ENCODE results near the gene WDSUB1.

The WDSUB1 gene

GRCh38 chr2:159232456-159233170 is 53.9 kb downstream of the WDSUB1 start:
- 71% methylated on average over 1 of the region's 3 CpGs; no CpG with 5 or more reads in 1 of the 2 experiments for WGBS, 2 experiments (ENCODE audit: insufficient coverage in 2 of 2)
- no peak overlapping the region for H3K27ac ChIP-seq (ENCODE audit: low read depth, low read length, severe bottlenecking)
- no peak overlapping the region for H3K4me3 ChIP-seq (ENCODE audit: extremely low read depth, insufficient read depth, low read length, poor library complexity, severe bottlenecking)
- H3K36me3 ChIP-seq (ENCODE audit: control insufficient read depth, insufficient read depth, low read length): peaks cover 78% of the 10 kb centered on the region
- H3K4me1 ChIP-seq (ENCODE audit: control insufficient read depth, insufficient read depth, low read length, poor library complexity, severe bottlenecking): no peaks in the 10 kb centered on the region
- no peaks in the 10 kb centered on the region for H3K9me3 ChIP-seq (ENCODE audit: control insufficient read depth, low read length)

- Histone ChIP-seq H3K27ac (ENCODE audit: low read depth, low read length, severe bottlenecking) (no peak overlapping the region), H3K9me3 (ENCODE audit: control insufficient read depth, low read length) (no peaks in the 10 kb centered on the region), H3K4me3 (ENCODE audit: extremely low read depth, insufficient read depth, low read length, poor library complexity, severe bottlenecking) (no peak overlapping the region), H3K4me1 (ENCODE audit: control insufficient read depth, insufficient read depth, low read length, poor library complexity, severe bottlenecking) (peaks cover 6% of the 10 kb centered on the region), H3K36me3 (ENCODE audit: control insufficient read depth, insufficient read depth, low read length) (peaks cover 75% of the 10 kb centered on the region)
- 96 to 98% methylated on average over 19 of the region's 19 CpGs for WGBS, 2 experiments (ENCODE audit: insufficient coverage in 2 of 2)
Observed at GRCh38 chr2:159230145-159230877, 56.2 kb downstream of the WDSUB1 start.

- Histone ChIP-seq H3K27ac (ENCODE audit: low read depth, low read length, severe bottlenecking) (no peak overlapping the region), H3K4me1 (ENCODE audit: control insufficient read depth, insufficient read depth, low read length, poor library complexity, severe bottlenecking) (peaks cover 6% of the 10 kb centered on the region), H3K36me3 (ENCODE audit: control insufficient read depth, insufficient read depth, low read length) (peaks cover 74% of the 10 kb centered on the region), H3K4me3 (ENCODE audit: extremely low read depth, insufficient read depth, low read length, poor library complexity, severe bottlenecking) (no peak overlapping the region), H3K9me3 (ENCODE audit: control insufficient read depth, low read length) (no peaks in the 10 kb centered on the region)
- whole genome bisulfite sequencing, 2 experiments (ENCODE audit: insufficient coverage in 2 of 2): 91 to 95% methylated on average over 12 to 13 of the region's 15 CpGs
Observed at GRCh38 chr2:159229476-159230144, 56.9 kb downstream of the WDSUB1 start.

- Histone ChIP-seq H3K4me3 (ENCODE audit: extremely low read depth, insufficient read depth, low read length, poor library complexity, severe bottlenecking) (no peak overlapping the region), H3K4me1 (ENCODE audit: control insufficient read depth, insufficient read depth, low read length, poor library complexity, severe bottlenecking) (peaks cover 6% of the 10 kb centered on the region), H3K9me3 (ENCODE audit: control insufficient read depth, low read length) (no peaks in the 10 kb centered on the region), H3K27ac (ENCODE audit: low read depth, low read length, severe bottlenecking) (no peak overlapping the region), H3K36me3 (ENCODE audit: control insufficient read depth, insufficient read depth, low read length) (peaks cover 80% of the 10 kb centered on the region)
- 94 to 98% methylated on average over 14 of the region's 14 CpGs for whole genome bisulfite sequencing, 2 experiments (ENCODE audit: insufficient coverage in 2 of 2)
Observed at GRCh38 chr2:159228081-159228581, 58.4 kb downstream of the WDSUB1 start.

DNA sequence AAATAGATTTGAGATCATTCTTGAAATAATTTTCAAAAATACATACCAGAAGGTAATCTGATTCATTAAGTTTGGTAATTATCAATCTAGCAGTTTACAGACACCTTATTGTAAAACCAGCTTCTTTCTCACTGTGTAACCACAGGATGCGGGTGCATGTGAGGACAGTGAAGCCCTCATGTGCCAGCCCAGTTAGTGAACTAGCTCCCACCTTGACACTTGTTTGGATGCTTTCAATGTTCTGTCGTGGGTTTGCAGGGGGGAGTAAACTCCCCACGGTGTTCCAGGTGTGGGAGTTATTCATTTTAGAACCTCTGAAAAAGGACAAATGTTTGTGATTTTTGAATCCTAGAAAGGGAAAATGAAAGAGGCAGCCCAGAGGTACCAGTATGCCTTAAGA is 59.0 kb downstream of the WDSUB1 start:
- Histone ChIP-seq H3K4me3 (ENCODE audit: extremely low read depth, insufficient read depth, low read length, poor library complexity, severe bottlenecking) (no peak overlapping the region), H3K27ac (ENCODE audit: low read depth, low read length, severe bottlenecking) (no peak overlapping the region), H3K36me3 (ENCODE audit: control insufficient read depth, insufficient read depth, low read length) (peaks cover 78% of the 10 kb centered on the region), H3K4me1 (ENCODE audit: control insufficient read depth, insufficient read depth, low read length, poor library complexity, severe bottlenecking) (peaks cover 6% of the 10 kb centered on the region), H3K9me3 (ENCODE audit: control insufficient read depth, low read length) (no peaks in the 10 kb centered on the region)
- 63 to 67% methylated on average over 3 of the region's 3 CpGs for WGBS, 2 experiments (ENCODE audit: insufficient coverage in 2 of 2)

DNA sequence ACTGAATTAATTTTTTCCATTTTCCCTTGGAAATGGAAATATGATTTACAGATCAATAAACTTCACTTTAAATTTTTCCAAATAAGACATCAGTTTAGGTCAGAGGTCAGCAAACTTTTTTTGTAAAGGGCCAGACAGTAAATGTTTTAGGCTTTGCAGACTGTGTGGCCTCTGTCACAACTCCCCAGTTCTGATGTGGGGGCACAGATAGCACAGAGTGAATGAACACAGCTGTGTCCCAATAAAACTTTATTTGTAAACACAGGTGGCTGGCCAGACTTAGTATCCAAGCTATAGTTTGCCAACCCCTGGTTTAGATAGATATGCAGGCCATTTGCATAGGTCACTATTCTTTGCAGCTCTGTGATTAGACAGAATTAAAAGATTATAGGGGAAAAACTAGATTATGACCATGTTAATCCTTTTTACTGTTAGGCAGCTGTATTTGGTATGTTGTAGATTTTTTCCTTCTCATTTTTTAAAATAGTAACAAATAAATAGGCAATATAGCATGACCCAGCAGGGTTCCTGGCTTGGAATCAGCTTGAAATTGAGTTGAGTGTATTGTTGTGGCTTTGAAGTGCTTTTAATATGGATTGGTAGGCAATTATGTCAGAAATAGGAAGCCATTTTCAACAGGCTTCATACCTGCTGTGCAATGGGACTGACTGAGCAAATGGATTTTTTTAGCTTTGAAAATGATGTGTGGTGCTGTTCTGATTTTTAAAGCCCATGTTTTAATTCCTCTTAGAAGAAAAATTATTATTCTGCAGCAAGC is 59.7 kb downstream of the WDSUB1 start:
- Histone ChIP-seq H3K27ac (ENCODE audit: low read depth, low read length, severe bottlenecking) (no peak overlapping the region), H3K36me3 (ENCODE audit: control insufficient read depth, insufficient read depth, low read length) (peaks cover 83% of the 10 kb centered on the region), H3K4me3 (ENCODE audit: extremely low read depth, insufficient read depth, low read length, poor library complexity, severe bottlenecking) (no peak overlapping the region), H3K4me1 (ENCODE audit: control insufficient read depth, insufficient read depth, low read length, poor library complexity, severe bottlenecking) (peaks cover 6% of the 10 kb centered on the region), H3K9me3 (ENCODE audit: control insufficient read depth, low read length) (no peaks in the 10 kb centered on the region)

DNA sequence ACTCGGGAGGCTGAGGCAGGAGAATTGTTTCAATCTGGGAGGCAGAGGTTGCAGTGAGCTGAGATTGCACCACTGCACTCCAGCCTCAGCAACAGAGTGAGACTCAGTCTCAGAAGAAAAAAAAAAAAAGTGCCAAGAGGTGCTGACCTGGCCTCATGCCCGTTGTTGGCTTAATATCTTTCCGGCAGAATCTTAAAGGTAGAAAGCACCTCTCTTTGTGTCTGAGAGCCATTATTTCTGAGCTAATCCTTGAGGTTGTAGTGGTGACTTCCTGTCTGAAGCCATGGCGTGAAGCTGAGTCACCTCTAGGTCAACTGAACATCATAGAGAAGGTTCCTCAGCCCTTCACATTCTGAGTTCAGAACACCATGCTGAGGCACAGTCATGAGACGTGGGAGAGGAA is 60.4 kb downstream of the WDSUB1 start:
- WGBS, 2 experiments (ENCODE audit: insufficient coverage in 2 of 2): 89 to 93% methylated on average over 3 to 4 of the region's 5 CpGs
- Histone ChIP-seq H3K4me1 (ENCODE audit: control insufficient read depth, insufficient read depth, low read length, poor library complexity, severe bottlenecking) (peaks cover 6% of the 10 kb centered on the region), H3K27ac (ENCODE audit: low read depth, low read length, severe bottlenecking) (no peak overlapping the region), H3K36me3 (ENCODE audit: control insufficient read depth, insufficient read depth, low read length) (peaks cover 84% of the 10 kb centered on the region), H3K4me3 (ENCODE audit: extremely low read depth, insufficient read depth, low read length, poor library complexity, severe bottlenecking) (no peak overlapping the region), H3K9me3 (ENCODE audit: control insufficient read depth, low read length) (no peaks in the 10 kb centered on the region)

DNA sequence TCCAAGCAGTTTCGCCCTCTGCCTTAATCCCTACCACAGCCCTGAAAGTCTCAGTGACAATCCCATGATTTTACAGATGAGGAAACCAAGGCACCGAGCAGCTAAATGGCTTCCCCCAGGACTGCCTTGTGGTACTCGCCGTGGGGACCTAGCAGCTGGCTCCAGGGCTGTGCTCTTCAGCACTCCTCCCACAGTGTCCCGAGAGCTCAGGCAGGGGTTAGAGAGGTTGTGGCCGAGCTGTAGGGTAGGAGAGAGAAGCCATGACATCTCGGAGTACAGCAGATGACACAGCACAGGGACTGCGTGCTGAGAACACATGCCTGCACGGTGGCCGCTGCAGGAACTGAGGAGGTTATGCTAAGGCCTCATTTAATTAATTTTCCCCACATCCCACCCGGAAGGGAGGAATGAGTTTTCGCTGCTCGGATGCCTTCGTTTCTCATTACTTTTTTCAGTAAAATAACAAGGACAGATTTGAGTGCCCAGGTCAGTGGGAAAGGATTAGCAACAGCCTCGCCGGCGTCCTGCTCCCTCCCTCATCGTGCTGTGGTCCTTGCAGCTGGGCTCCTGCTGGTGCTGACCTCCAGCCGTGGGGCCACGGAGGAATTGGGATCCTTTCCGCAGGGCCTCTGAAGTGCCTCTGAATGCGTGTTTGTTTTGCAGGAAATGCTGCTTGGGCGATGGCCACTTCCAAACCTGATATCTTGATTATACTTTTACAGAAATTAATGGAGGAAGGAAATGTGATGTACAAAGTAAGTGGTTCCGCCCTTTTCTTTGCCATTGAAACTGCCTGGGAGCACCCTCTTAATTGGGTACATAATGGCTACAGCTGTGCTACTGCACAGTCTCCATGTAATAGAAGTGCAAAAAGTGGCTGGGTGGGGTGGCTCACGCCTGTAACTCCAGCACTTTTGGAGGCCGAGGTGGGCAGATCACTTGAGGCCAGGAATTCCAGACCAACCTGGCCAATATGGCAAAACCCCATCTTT is 61.2 kb downstream of the WDSUB1 start:
- Histone ChIP-seq H3K36me3 (ENCODE audit: control insufficient read depth, insufficient read depth, low read length) (peaks cover 84% of the 10 kb centered on the region), H3K4me3 (ENCODE audit: extremely low read depth, insufficient read depth, low read length, poor library complexity, severe bottlenecking) (no peak overlapping the region), H3K9me3 (ENCODE audit: control insufficient read depth, low read length) (no peaks in the 10 kb centered on the region), H3K4me1 (ENCODE audit: control insufficient read depth, insufficient read depth, low read length, poor library complexity, severe bottlenecking) (peaks cover 6% of the 10 kb centered on the region), H3K27ac (ENCODE audit: low read depth, low read length, severe bottlenecking) (no peak overlapping the region)
- WGBS, 2 experiments (ENCODE audit: insufficient coverage in 2 of 2): 89 to 92% methylated on average over 8 to 16 of the region's 26 CpGs

- peaks cover 6% of the 10 kb centered on the region for H3K4me1 ChIP-seq (ENCODE audit: control insufficient read depth, insufficient read depth, low read length, poor library complexity, severe bottlenecking)
- H3K9me3 ChIP-seq (ENCODE audit: control insufficient read depth, low read length): no peaks in the 10 kb centered on the region
- H3K4me3 ChIP-seq (ENCODE audit: extremely low read depth, insufficient read depth, low read length, poor library complexity, severe bottlenecking): no peak overlapping the region
- 96% methylated on average over 11 to 15 of the region's 17 CpGs for WGBS, 2 experiments (ENCODE audit: insufficient coverage in 2 of 2)
- no peak overlapping the region for H3K27ac ChIP-seq (ENCODE audit: low read depth, low read length, severe bottlenecking)
- peaks cover 84% of the 10 kb centered on the region for H3K36me3 ChIP-seq (ENCODE audit: control insufficient read depth, insufficient read depth, low read length)
Observed at GRCh38 chr2:159224061-159224813, 62.3 kb downstream of the WDSUB1 start.
